Measurements from ENCODE around the gene CD79A. TPM values are rescaled to one million over a fixed set of nuclear protein-coding genes. Genes with fewer than 3 reads are reported as not detected.
A peak's percentile ranks its signal among the peaks of the same experiment; 100 is the strongest.

Gene CD79A
- total RNA-seq, 1 donor from 2014 or later = 0.55 TPM

DNA sequence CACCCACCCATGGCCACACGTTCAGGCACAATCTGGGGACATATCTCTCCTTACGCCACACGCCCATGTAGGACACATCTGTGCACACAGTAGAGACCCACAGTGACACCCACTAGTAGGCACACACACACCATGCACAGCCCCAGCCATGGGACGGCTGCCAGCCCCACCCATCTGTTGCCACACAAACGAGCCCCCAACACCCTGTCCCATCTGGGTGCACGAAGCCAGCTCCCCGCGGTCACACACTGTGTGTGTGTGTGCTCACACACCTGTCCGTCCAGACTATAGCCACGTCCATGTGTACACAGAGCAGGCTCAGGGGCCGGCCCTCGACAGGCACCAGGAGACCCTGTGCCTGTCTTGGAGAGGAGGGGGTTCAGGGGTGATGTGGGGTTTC lies 40.6 kb downstream of the CD79A start:
- ATAC-seq (no peak), DNase-seq (ENCODE audit: low spot score) (no peak)

DNA sequence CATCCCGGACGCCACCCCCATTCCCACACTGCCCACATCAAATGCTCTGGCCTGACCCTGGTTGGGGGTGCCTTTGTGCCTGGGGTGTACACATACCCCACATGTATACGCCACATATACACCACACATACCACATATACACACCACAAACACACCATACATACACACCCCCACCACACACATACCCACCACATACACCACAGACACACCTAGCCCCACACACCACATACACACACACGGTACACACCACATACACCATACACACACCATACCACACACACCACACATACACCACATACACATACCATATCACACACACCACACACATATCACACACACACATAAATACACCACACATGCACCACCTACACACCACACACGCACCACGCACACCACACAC lies 41.0 kb downstream of the CD79A start:
- no peak for ATAC-seq

DNA sequence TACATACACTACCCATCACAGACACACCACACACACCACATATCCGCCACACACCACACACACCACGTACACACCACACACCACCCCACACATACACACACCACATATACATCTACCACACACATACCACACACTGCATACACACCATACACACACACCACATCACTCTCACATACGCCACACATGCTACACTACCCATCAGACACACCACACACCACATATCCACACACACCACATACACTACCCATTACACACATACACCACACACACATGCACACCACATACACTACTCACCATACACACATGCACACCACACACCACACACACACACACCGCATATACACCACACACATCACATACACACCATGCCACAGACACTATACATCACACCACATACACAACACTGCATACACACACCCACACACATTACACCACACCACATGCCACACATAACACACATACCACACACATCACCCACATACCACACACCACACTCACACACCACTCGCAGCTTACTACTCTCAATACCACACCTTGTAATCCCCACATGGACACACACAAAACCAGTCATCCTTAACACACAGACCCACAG lies 41.7 kb downstream of the CD79A start:
- DNase-seq (ENCODE audit: low spot score) = no peak
- no peak for ATAC-seq

More for the DNA sequence above, 41.0 kb downstream of the CD79A start:
- no peak for DNase-seq (ENCODE audit: low spot score)

DNA sequence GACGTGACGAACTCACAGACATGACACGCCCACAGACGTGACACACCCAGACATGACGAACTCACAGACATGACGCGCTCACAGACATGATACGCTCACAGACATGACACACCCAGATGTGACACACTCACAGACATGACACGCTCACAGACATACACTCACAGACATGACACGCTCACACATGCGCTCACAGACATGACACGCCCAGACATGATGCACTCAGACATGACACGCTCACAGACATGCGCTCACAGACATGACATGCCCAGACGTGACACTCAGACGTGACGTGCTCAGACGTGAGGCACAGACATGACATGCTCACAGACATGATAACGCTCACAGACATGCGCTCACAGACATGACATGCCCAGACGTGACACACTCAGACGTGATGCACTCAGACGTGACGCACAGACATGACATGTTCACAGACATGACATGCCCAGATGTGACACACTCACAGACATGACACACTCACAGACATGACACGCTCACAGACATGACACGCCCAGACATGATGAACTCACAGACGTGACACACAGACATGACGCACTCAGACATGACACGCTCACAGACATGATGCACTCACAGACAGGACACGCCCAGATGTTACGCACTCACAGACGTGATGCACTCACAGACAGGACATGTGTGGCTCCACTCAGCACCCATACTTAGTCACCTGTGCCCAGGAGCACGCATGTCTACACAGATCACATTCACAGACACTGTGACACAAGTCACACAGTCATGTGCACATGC lies 43.1 kb downstream of the CD79A start:
- ATAC-seq = no peak
- DNase-seq (ENCODE audit: low spot score) = no peak

DNA sequence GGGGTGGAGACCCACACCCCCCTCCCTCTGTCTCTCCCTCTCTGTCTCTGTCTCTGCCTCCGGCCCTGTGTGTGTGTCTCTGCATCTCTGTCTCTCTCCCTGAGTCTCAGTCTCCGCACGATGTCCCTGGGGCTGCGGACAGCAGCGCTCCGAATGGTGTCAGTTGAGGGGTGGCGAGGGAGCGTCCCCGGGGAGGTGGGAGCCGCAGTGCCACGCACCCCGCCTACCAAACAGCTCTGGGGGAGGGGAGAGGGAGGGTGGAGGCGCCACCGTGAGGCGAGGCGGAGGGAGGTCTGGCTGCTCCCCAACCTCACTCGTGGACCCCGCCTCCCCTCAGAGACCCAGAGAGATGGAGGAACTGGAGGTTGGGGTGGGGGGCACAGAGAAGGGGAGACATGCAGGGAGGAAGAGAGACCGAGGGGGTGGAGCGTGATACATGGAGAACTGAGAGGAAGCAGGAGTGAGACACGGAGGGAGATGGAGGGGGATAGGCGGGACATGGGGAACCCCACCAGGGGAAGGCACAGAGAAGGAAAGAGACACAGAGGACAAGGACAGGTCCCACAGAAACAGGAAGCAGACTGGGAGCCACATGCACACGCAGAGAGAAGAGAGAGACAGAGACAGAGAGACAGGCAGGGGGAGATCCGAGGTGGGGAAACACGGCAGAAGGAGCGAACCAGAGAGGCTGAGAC lies 44.0 kb downstream of the CD79A start:
- DNase-seq (ENCODE audit: low spot score) = no peak
- ATAC-seq = no peak

DNA sequence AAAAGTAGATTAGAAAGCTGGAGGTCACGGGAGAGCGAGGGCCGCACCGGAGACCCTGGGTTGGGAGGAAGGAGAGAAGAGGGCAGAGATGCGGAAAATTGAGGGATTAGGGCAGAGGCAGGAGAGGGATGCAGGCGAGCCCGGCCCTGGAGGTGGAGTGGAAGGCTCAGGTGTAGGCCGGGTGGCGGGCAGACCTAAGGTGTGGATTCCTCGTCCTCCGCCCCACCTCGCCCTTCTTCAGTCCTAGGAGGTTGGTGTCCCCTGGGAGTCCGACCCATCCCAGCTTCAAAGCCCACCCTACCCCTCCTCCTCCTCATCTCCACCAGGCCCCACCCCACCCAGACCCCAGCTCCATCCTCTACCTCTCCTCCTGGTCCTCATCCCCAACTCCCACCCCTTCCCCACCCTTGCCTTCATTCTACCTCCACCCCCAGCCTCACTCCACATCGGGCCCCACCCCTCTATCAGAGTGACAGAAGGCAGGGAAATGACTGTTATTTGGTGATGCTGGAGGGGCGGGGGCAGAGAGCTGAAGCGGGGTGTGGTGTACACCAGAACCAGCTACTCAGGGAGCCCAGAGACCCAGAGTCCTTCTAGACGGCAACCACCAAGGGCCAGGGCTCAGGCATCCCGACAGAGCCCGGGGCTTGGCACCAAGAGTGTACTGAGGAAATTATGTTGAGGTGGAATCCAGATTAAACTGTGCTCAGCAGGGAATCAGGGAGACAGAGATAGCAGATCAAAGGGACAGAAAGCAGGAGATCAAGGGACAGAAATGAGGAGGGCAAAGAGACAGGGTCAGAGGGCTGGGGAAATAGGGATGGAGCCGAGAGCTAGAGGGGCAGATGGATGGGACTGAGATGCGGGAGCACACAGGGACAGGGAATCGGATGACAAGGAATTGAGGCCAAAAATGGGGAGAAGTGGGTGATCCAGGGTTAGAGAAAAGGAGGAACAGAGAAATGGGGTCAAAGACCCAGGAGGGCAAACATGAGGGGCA lies 44.8 kb downstream of the CD79A start:
- DNase-seq (ENCODE audit: low spot score) (no peak), ATAC-seq (no peak)

DNA sequence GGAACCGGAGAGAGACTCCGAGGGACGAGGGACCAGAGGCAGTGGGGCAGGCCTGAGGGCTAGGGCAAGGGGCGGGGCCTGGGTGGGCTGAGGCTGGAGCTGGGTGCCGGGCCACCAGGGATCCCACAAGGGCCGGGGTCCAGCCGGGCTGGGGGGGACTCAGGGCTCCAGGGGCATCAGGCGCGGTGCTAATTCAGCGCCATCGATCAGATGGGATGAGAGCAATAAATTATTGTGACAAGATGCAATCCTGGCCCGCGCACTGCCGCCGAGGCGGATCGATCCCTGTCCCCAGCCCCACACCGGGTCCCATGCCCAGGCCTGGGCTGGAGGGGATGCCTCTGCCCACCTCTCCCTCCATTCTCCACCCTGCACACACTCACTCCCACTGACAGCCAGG lies 45.5 kb downstream of the CD79A start:
- ATAC-seq (no peak), DNase-seq (ENCODE audit: low spot score) (no peak)

DNA sequence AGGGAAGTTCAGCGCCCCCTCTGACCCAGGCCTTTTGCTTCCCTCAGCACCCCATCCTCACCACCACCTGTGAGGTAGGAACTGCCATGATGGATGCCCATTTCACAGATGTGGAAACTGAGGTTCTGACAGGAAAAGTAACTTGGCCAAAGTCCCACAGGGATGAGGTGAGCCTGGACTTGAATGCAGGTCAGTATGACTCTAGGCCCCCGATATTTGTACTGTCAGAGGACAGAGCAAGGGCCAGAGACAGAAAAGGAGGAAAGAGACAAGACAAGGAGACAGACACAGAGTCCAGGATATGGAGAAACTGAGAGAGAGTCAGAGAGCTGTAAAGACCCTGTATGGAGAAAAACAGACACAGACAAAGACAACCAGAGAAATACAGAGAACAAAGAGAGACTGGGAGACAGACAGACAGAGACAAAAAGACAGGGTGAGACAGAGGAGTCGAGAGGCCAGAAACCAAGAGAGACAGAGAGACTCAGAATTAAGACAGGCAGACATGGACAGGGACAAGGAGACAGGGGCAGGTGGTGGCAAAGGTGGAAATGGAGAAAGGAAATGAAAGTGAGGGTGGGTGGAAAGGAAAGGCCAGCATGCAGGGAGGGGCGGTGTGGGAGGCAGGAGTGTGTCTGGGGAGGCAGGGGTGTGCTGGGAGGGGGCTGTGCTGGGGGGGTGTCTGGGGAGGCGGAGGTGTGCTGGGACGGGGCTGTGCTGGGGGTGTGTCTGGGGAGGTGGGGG lies 46.1 kb downstream of the CD79A start:
- DNase-seq (ENCODE audit: low spot score) (no peak), ATAC-seq (no peak)

DNA sequence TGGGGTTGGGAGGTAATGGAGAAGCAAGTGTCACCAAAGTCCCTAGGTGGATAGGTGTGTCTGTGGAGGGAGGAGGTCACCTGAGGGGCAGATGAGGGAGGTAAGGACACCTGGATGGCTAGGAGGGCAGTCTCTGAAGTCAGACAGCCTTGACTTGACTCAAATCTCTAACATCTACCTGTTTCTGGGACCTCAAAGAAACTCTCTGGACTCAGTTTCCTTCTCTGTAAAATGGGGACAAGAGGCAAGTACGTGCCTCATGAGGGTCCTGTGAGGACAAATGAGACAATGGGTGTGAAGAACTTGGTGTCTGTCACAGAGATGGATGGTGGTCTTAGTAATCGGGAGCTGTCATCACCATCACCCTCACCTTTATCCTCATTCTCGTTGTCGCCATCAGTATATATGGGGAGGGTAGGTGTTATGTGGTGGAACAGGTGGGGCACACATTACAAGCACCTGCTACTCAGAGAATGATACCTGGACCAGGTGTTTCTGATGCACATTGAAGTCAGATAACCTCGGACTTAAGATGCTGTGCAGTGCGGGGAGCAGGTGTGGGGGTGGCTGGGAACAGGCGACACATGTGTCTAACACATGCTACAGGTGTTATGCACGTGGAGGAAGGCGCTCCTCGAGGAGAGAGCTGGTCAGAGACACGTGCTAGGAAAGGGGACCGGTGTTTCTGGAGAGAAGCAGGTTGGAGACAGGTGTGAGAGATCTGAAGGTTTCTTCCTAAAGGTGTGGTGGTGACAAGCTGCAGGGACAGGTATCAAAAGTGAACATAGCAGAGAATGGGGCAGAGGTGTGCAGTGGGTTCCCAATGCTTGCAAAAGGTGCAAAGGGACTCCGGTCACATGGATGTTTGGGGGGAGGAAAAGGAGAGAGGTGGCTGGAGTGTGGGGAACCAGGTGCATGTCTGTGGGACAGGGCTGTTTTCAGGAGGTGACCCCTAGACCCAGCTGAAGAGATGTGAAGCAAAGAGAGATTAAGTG lies 47.4 kb downstream of the CD79A start:
- no peak for DNase-seq (ENCODE audit: low spot score)
- no peak for ATAC-seq

DNA sequence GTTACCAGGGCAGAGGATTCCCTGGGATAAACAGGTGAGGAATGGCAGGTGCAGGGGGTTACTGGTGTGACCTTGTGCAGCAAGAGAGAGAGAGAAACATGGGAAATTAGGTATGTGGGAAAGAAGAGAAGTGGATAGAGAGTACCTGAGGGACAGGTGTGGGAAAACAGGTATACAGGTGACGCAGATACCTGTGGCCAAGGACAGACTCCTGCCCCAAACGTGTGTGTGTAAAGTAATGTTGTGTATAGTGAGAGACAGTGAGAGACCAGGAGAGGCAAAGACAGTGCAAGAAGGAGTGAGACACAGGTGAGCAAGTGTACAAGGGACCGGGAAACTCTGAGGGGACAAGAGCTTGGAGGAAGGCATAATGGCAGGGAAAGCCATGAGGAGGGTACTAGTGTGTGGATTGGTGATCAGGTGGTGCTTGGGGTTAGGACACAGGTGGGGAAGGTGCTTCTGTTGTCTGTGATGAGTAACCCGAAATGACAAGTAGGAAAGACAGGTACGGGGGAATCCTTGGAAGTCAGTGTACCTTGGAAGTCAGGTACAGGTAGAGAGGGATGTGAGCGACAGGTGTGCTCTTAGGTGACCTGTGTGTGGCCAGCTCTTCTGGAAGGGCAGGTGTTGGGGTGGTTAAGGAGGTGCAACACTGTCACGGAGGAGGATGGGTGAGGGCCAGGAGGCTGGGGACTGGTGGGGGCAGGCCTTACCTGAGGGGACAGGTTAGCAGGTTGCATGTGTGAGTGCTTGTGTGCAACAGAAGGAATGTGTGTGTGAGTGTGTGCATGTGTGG lies 48.3 kb downstream of the CD79A start:
- no peak for ATAC-seq
- no peak for DNase-seq (ENCODE audit: low spot score)

DNA sequence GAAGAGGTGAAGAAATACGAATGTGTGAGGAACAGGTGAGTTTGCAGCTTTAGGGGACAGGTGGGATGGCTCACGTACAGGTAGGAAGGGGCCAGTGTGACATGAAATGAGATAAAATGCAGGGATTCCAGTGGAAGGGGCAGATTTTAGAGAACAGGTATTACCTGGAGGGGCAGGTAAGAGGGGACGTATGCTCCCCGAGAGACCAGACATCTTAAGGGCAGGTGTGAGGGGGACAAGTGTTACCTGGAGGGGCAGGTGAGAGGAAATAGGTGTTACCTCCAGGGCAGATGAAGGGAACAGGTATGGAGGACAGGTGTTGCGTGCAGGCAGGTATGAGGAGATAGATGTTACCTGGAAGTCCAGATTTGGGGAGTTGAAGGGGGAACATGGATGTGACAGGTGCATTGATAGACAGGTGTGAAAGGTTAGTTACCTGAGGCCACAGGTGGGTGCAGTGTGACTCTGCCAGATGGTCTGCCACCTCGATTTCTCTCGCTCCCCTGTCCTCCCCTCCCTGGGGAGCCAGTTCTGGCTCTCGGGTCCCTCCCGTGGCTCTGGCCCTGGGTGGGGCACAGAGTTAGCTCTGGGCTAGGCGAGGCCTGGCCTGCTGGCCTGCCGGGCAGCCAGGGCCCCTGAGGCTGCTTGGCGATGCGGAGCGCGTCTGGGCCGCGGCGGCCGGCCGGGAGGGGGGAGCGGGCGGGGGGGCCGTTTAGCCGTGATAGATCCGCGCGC lies 49.1 kb downstream of the CD79A start:
- no peak for ATAC-seq
- DNase-seq (ENCODE audit: low spot score) = no peak

DNA sequence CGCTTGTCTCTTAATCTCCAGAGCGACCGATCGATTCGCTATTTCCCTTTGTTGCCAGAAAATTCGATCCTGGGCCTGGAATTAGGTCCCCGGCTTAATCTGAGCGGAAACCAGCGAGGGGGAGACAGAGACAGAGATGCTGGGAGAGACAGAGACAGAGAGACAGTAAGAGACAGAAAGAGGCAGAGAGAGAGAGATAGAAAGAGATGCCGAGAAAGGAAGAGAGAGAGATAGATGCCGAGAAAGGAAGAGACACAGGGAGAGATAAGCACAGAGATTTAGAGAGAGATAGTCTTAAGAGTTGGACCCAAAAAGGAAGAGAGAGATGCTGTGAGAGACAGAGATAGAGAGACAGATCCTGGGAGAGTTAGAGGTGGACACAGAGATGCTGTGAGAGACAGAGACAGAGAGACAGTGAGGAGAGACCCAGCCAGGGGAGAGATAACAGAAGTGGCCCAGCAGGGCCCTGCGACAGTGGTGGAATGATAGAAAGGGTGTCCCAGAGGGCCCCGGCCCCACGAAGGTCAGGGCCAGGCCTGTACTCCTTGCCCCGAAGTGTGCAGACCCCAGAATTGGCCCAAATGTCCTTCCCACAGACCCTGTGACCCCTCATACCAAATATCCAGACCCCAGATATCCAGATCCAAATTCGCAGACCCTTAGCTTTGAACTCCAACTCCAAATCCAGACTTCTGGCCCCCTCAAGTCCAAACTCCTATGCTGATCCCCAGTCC lies 49.9 kb downstream of the CD79A start:
- ATAC-seq = no peak

DNA sequence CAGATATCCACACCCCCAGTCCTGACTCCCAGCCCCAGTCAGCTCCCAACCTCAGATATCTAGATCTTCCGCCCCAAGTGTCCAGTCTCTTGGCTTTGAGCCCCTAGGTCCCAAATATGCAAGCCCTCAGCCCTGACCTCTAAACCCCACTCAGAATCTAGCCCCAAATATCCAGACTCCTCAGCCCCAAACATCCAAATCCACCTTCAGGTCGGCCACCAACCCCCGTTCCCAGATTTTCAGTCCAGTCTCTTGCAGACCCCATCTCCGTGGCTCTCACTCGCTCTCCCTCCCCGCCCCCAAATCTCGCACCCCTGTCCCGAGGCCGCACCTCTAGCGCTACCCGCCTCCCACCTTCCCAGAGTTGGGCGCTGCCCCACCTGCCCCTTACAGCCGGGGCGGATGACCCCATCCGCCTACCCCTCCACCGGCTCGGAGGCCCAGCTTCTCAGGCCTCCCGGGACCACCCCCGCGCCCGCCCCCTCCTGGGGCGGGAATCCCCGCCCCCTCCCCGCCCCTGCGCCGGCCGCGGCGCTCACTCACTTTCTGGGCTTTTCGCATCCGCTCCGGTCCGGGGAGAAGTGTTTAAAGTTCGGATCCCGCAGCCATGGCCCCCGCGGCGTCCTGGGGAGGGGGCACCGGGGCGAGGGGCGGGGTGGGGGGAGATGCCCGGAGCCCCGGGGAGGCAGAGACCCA lies 50.6 kb downstream of the CD79A start:
- DNase-seq (ENCODE audit: low spot score) = no peak
- ATAC-seq = no peak

More for the DNA sequence above, 49.9 kb downstream of the CD79A start:
- DNase-seq (ENCODE audit: low spot score) = no peak

DNA sequence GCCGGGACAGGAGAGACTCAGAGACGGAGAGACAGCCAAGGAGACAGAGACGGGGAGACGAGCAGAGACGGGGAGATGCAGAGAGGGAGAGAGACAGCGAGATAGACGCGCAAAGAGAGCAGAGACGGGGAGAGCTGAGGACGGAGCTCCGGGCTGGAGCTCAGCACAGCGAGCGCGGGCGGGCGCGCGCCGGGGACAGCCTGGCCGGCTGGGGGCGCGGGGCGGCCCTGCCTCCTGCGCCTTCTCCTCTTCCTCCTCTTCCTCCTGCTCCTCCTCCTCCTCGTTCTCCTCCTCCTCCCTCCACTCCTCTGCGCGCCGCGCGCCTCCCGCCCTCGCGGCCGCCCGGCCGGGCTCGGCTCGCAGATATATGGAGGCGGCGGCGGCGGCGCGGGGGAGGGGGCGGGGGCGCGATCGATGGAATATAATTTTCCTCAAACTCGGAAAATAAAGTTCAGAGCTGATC lies 51.2 kb downstream of the CD79A start, which contains the start of gene ERFL:
TSS of gene ERFL (minus strand) at position 229 of the 463 bp plus-strand sequence. CDS start 15,530 bp downstream, outside the sequence.
- peak; percentile 12 for ATAC-seq

DNA sequence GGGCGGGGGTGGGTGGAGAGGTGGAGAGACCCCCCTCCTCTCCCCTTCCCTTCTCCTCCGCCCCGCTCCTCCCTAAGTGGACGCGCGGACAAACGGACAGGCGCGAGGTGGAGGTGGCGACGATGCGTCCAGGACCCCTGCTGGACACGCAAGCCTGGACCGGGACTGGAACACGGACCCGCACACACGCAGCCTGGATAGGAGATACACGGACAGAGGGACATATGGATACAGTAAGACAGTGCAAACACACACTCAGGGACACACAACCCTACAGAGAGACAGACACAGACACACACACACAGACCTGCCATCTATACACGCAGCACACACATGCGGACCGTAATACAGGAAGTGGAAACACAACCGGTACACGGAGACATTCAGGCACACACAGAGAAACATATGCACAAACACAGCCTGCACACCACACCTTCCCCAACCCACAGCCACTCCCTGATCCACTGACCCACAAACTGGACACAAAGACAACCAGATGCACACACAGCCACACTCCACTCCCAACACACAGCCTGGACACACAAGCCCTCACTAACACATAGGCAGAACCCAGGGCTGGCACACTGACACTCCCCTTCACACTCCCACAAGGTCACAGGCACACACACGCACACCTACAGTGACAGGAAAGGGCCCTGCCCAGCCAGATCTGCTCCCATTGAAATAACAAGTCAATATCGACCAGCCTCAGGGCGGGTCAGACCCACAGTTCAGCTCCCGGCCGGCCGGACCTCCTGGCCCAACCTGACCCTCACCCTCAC lies 51.9 kb downstream of the CD79A start:
- peak; percentile 59 for ATAC-seq
- DNase-seq (ENCODE audit: low spot score) = no peak

More for the DNA sequence above, 51.2 kb downstream of the CD79A start, which contains the start of gene ERFL:
- DNase-seq (ENCODE audit: low spot score) = no peak

Data from left lobe of liver (tissue), 2 donors.